Heart left ventricle (tissue), 16 donors: Measurements from ENCODE around the gene PRKN. TPM values are rescaled to one million over a fixed set of nuclear protein-coding genes. Genes with fewer than 3 reads are reported as not detected.
"Not testable (repeated sequence)": the region's sequence is repeated elsewhere in the genome, so short reads cannot be mapped to it uniquely, and the experiment has no call there.

Source experiments
- ATAC-seq, 4 donors: fragments of 200-7000 bp; cut with Tn5 transposase; one replicate each; pipeline ENCODE4 v1.9.1; 2020 to 2022; ENCODE audit warnings: moderate library complexity in 4 of 4, mild to moderate bottlenecking in 3 of 4, moderate number of reproducible peaks in 1 of 4
- DNase-seq, 5 donors: peaks; one replicate each; pipeline ENCODE4 v3.0.0-alpha.2; 2020
- H3K27ac ChIP-seq, 12 donors: fragments of 200-600 bp; sonication (generic) in 4 of 12; one replicate each; pipeline versions ENCODE4 v1.5.0 to v1.8.0; 2016 to 2022; ENCODE audit warnings: mild to moderate bottlenecking in 2 of 12
- H3K27me3 ChIP-seq, 9 donors: fragments of 200-600 bp; sonication (generic) in 2 of 9; one replicate each; pipeline versions ENCODE4 v1.5.1 to v1.8.0; 2016 to 2022; ENCODE audit warnings: mild to moderate bottlenecking in 3 of 9
- H3K36me3 ChIP-seq, 9 donors: fragments of 200-600 bp; sonication (generic) in 2 of 9; one replicate each; pipeline versions ENCODE4 v1.5.0 to v1.8.0; 2018 to 2022; ENCODE audit warnings: mild to moderate bottlenecking in 2 of 9
- H3K4me1 ChIP-seq, 12 donors: fragments of 200-600 bp; sonication (generic) in 4 of 12; one replicate each; pipeline versions ENCODE4 v1.5.0 to v1.8.0; 2016 to 2022; ENCODE audit warnings: mild to moderate bottlenecking in 3 of 12
- H3K4me3 ChIP-seq, 12 donors: fragments of 200-600 bp; sonication (generic) in 4 of 12; one replicate each; pipeline versions ENCODE4 v1.5.0 to v1.8.0; 2017 to 2022; ENCODE audit warnings: mild to moderate bottlenecking in 9 of 12, moderate library complexity in 4 of 12
- H3K9me3 ChIP-seq, 12 donors: fragments of 200-600 bp; sonication (generic) in 4 of 12; one replicate each; pipeline versions ENCODE4 v1.5.0 to v1.8.0; 2016 to 2022; ENCODE audit warnings: mild to moderate bottlenecking in 1 of 12
- CTCF ChIP-seq, 12 donors: fragments of 200-600 bp; sonication (generic) in 4 of 12; IDR thresholded peaks; one replicate each; pipeline versions ENCODE4 v1.5.0 to v1.8.0; 2018 to 2022; ENCODE audit warnings: antibody characterized with exemption in 12 of 12, mild to moderate bottlenecking in 5 of 12
- POLR2A ChIP-seq, 2 donors: fragments of 450-650 bp; IDR thresholded peaks; one replicate each; pipeline ENCODE4 v1.6.1; 2017; ENCODE audit warnings: antibody characterized with exemption in 2 of 2, mild to moderate bottlenecking in 2 of 2, moderate library complexity in 2 of 2
- WGBS, 4 donors: extraction: QIAGEN DNeasy Blood & Tissue Kit in 2 of 4; methylation state at CpG; one replicate each; pipeline versions ENCODE4 v1.1.5 to v1.1.7; 2013 to 2018; 5-methylcytosine and 5-hydroxymethylcytosine counted together
- intact Hi-C, 10 donors: fragments of 100-400 bp; cut with DNase I; formaldehyde crosslinking; loops; one replicate each; pipeline versions ENCODE4 v1.11.1 to v1.14.2; 2022
- polyA plus RNA-seq, 2 donors: library from polyadenylated mRNA; stranded (reverse); fragments of 200-250 nt; gene quantifications; one replicate each; pipeline ENCODE4 v1.2.3, GENCODE V29; 2013
- total RNA-seq, 9 donors: library from RNA; depleted of rRNA in 2 of 9; stranded (reverse); fragments of >200 nt in 2 of 9; fragmentation: NEBNext Ultra II Directional in 3 of 9; extraction: Animal tissue kit (Norgen Biotek cat#: 25700) in 3 of 9; gene quantifications; one replicate each; pipeline versions ENCODE4 v1.1.0 to v1.2.4, GENCODE V29; 2016 to 2023
- donor health status: ischemic (EF 13 %, LVEDD 7.1; RV severe dilation, severe dysfunction).
- donor health status: healthy with polysubstance abuse.
- donor health status: DM: no; HTN: yes; CAD: no.
- donor health status: DM: no; HTN: no; CAD: no.
- donor health status: ischemic (EF 25% LVEDD 6.9; RV normal size, moderate dysfunction).
- donor health status: ischemic (EF 25% LVEDD 5.7; RV mildly dilated, moderate dysfunction).
- donor health status: healthy.
- donor health status: DM: yes; HTN: yes; CAD: no.
- donor health status: ischemic (EF 35%, LVEDD 5.7; RV mildly dilated, moderate dysfunction).
- donor health status: nonischemic (EF 11% LVEDD 7.7; RV severe dilation, severe dysfunction).
- donor health status: DM: yes; HTN: yes; CAD: no.
- donor health status: PGD.
- donor health status: ischemic (EF 29% LVEDD 5.4; RV normal size, mild dysfunction).
- donor health status: nonischemic (EF 23%, LVEDD 6.1; RV moderate dilation, normal function).

Gene PRKN
- total and polyA plus RNA-seq, 11 donors, result 3.4 to 32.5 (median 21.2) TPM

GRCh38 chr6:161313940-161314509 lies 1413.5 kb downstream of the PRKN start:
- no peak for ATAC-seq
- intact Hi-C loops, result no loop called here
- no peaks in the 10 kb centered on the region for H3K27me3 ChIP-seq
- no peak for TF ChIP-seq POLR2A (IDR thresholded peaks at IDR 0.05)
- TF ChIP-seq CTCF (IDR thresholded peaks at IDR 0.05), result no peak
- H3K36me3 ChIP-seq, result no peaks in the 10 kb centered on the region
- H3K4me1 ChIP-seq, result no peaks in the 10 kb centered on the region
- peaks cover 0 to 6% (median 0%) of the 10 kb centered on the region in 12 donors for H3K9me3 ChIP-seq
- DNase-seq, result no peak
- H3K27ac ChIP-seq, result no peak overlapping the region
- 89 to 92% (median 91%) methylated on average over 6 of the region's 6 CpGs for WGBS, 4 donors
- no peak overlapping the region for H3K4me3 ChIP-seq

- H3K9me3 ChIP-seq, H3K36me3 ChIP-seq, H3K4me3 ChIP-seq, H3K27me3 ChIP-seq, intact Hi-C loops, ATAC-seq, H3K27ac ChIP-seq, DNase-seq, H3K4me1 ChIP-seq: not testable (repeated sequence)
- WGBS, 4 donors, result 62 to 72% (median 63%) methylated on average over 3 of the region's 3 CpGs
These were observed 1414.1 kb downstream of the PRKN start for GRCh38 chr6:161313475-161313874.

DNA sequence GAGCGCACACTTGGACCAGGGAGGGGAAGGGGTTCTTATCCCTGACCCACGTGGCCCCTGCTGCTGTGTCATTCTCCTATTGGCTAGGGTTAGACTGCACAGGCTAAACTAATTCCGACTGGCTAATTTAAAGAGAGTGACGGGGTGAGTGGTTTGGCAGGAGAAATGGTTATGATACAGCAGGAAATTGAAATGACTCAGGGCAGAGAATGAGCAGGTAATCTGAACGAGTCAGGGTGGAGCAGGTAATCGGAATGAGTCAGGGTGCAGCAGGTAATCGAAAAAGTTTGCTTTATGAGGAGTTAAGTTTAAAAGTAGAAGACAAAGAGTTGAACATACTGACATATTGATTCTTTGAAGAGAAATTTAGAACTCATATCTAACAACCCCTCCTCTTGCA lies 1417.8 kb downstream of the PRKN start:
- H3K4me3 ChIP-seq, H3K9me3 ChIP-seq, intact Hi-C loops, ATAC-seq, H3K4me1 ChIP-seq, H3K27ac ChIP-seq, DNase-seq, H3K36me3 ChIP-seq, H3K27me3 ChIP-seq: not testable (repeated sequence)
- WGBS, 4 donors, result 88 to 89% (median 88%) methylated on average over 7 of the region's 7 CpGs

DNA sequence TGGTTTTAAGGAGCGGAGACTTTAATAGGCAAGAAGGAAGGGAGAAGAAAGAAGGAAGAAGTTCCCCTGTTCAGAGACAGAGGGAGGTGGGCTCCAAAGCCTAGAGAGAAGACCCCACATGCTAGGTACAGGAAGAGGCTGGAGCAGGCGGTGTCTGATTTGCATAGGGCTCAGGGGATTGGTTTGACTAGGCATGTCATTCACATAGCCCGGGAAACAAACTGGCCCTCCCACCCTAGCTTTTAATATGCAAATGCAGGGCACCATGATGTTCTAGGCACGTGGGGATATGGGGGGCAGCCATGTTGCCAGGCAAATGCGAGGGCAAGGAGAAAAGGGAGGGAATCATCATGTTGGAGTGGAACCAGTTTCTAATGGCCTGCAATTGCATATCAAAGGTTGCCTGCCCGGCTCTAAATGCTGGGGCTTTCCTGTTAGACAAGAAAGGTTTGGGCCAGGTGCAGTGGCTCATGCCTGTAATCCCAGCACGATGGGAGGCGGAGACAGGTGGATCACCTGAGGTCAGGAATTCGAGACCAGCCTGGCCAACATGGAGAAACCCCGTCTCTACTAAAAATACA lies 1419.4 kb downstream of the PRKN start:
- no peaks in the 10 kb centered on the region for H3K4me1 ChIP-seq
- H3K4me3 ChIP-seq, result no peak overlapping the region
- intact Hi-C loops, result no loop called here
- no peak overlapping the region for H3K27ac ChIP-seq
- TF ChIP-seq CTCF (IDR thresholded peaks at IDR 0.05) (no peak), POLR2A (IDR thresholded peaks at IDR 0.05) (no peak)
- DNase-seq (no peak), ATAC-seq (no peak)
- no peaks in the 10 kb centered on the region for H3K27me3 ChIP-seq
- WGBS, 4 donors, result 75 to 91% (median 87%) methylated on average over 10 of the region's 10 CpGs
- no peaks in the 10 kb centered on the region for H3K36me3 ChIP-seq
- H3K9me3 ChIP-seq, result no peaks in the 10 kb centered on the region

- TF ChIP-seq POLR2A (IDR thresholded peaks at IDR 0.05), result no peak
- no peak for TF ChIP-seq CTCF (IDR thresholded peaks at IDR 0.05)
- 51 to 64% (median 58%) methylated on average over 4 of the region's 4 CpGs for WGBS, 4 donors
- ATAC-seq, result no peak
- no peak overlapping the region for H3K4me3 ChIP-seq
- no peak overlapping the region for H3K27ac ChIP-seq
- no peaks in the 10 kb centered on the region for H3K27me3 ChIP-seq
- peaks cover 0 to 6% (median 0%) of the 10 kb centered on the region in 12 donors for H3K4me1 ChIP-seq
- no peaks in the 10 kb centered on the region for H3K9me3 ChIP-seq
- intact Hi-C loops, result no loop called here
- no peak for DNase-seq
- no peaks in the 10 kb centered on the region for H3K36me3 ChIP-seq
These were observed 1421.7 kb downstream of the PRKN start for GRCh38 chr6:161305860-161306259.
